ENCODE results near the gene RPL27A.

The RPL27A gene

GRCh38 chr11:8689726-8690255, 7.2 kb downstream of the RPL27A start:
- TF ChIP-seq CTCF (IDR thresholded peaks at IDR 0.05; ENCODE audit: low read depth, low read length, missing control alignments): no peak
- peak overlapping the region; percentile 61 for H3K4me3 ChIP-seq (ENCODE audit: low read depth, low read length)
- in situ Hi-C loops (cut with HindIII; ENCODE audit: low sequenced_read_pairs): no loop called here
- DNase-seq (ENCODE audit: low read depth): no peak

GRCh38 chr11:8690374-8691342, 8.1 kb downstream of the RPL27A start:
- H3K4me3 ChIP-seq (ENCODE audit: low read depth, low read length): no peak overlapping the region
- in situ Hi-C loops (cut with HindIII; ENCODE audit: low sequenced_read_pairs): no loop called here
- DNase-seq (ENCODE audit: low read depth): no peak
- no peak for TF ChIP-seq CTCF (IDR thresholded peaks at IDR 0.05; ENCODE audit: low read depth, low read length, missing control alignments)

- no peak overlapping the region for H3K4me3 ChIP-seq (ENCODE audit: low read depth, low read length)
- in situ Hi-C loops (cut with HindIII; ENCODE audit: low sequenced_read_pairs): no loop called here
- TF ChIP-seq CTCF (IDR thresholded peaks at IDR 0.05; ENCODE audit: low read depth, low read length, missing control alignments): no peak
- no peak for DNase-seq (ENCODE audit: low read depth)
These were observed 9.0 kb downstream of the RPL27A start for GRCh38 chr11:8691601-8692000.

GRCh38 chr11:8692417-8692816, 9.8 kb downstream of the RPL27A start:
- H3K4me3 ChIP-seq (ENCODE audit: low read depth, low read length): no peak overlapping the region
- in situ Hi-C loops (cut with HindIII; ENCODE audit: low sequenced_read_pairs): no loop called here
- TF ChIP-seq CTCF (IDR thresholded peaks at IDR 0.05; ENCODE audit: low read depth, low read length, missing control alignments): no peak
- DNase-seq (ENCODE audit: low read depth): no peak

GRCh38 chr11:8693010-8693551, 10.5 kb downstream of the RPL27A start:
- in situ Hi-C loops (cut with HindIII; ENCODE audit: low sequenced_read_pairs): no loop called here
- no peak for TF ChIP-seq CTCF (IDR thresholded peaks at IDR 0.05; ENCODE audit: low read depth, low read length, missing control alignments)
- H3K4me3 ChIP-seq (ENCODE audit: low read depth, low read length): no peak overlapping the region
- no peak for DNase-seq (ENCODE audit: low read depth)

- TF ChIP-seq CTCF (IDR thresholded peaks at IDR 0.05; ENCODE audit: low read depth, low read length, missing control alignments): no peak
- in situ Hi-C loops (cut with HindIII; ENCODE audit: low sequenced_read_pairs): no loop called here
- DNase-seq (ENCODE audit: low read depth): no peak
- no peak overlapping the region for H3K4me3 ChIP-seq (ENCODE audit: low read depth, low read length)
These were observed 11.0 kb downstream of the RPL27A start for GRCh38 chr11:8693555-8693954.

Data from astrocyte of the cerebellum (primary cell).